Activated T-helper 1 cell treated with anti-CD3 and anti-CD28 coated beads, Interleukin-2, amount 50 U/mL, for 16 hours (primary cell): ENCODE data around the gene ATF7IP.
"Not testable (repeated sequence)": the region's sequence is repeated elsewhere in the genome, so short reads cannot be mapped to it uniquely, and the experiment has no call there.

Source experiments
- DNase-seq, 2 donors: peaks; one replicate each; pipeline ENCODE4 v3.0.0-alpha.2; 2020; ENCODE audit warnings: low read depth in 1 of 2, low spot score in 1 of 2

ATF7IP gene

GRCh38 chr12:14367040-14367661 is 1.7 kb downstream of the ATF7IP start:
- no peak for DNase-seq

- no peak for DNase-seq
These were observed 3.8 kb downstream of the ATF7IP start for GRCh38 chr12:14369311-14369710.

- DNase-seq = no peak
These were observed 7.7 kb downstream of the ATF7IP start for GRCh38 chr12:14373217-14373616.

GRCh38 chr12:14379508-14379907 is 14.0 kb downstream of the ATF7IP start:
- no peak for DNase-seq

- peak in 1 of 2 donors; percentile 30 for DNase-seq
These were observed 19.5 kb downstream of the ATF7IP start for GRCh38 chr12:14384783-14385638.

GRCh38 chr12:14387219-14387871 is 21.9 kb downstream of the ATF7IP start:
- no peak for DNase-seq

- DNase-seq = no peak
These were observed 25.0 kb downstream of the ATF7IP start for GRCh38 chr12:14390449-14390848.

- DNase-seq = no peak
These were observed 25.5 kb downstream of the ATF7IP start for GRCh38 chr12:14390870-14391530.

GRCh38 chr12:14393751-14394150 is 28.3 kb downstream of the ATF7IP start:
- DNase-seq = no peak

GRCh38 chr12:14394317-14395073 is 29.0 kb downstream of the ATF7IP start:
- DNase-seq = no peak

- DNase-seq = no peak
These were observed 29.7 kb downstream of the ATF7IP start for GRCh38 chr12:14395074-14395778.

GRCh38 chr12:14396071-14396470 is 30.6 kb downstream of the ATF7IP start:
- DNase-seq = no peak

GRCh38 chr12:14399871-14400270 is 34.4 kb downstream of the ATF7IP start:
- DNase-seq = no peak

- no peak for DNase-seq
These were observed 35.1 kb downstream of the ATF7IP start for GRCh38 chr12:14400599-14400998.

GRCh38 chr12:14401267-14401666 is 35.8 kb downstream of the ATF7IP start:
- DNase-seq = not testable (repeated sequence)

GRCh38 chr12:14402697-14403096 is 37.2 kb downstream of the ATF7IP start:
- no peak for DNase-seq

- DNase-seq = no peak
These were observed 37.8 kb downstream of the ATF7IP start for GRCh38 chr12:14403293-14403692.

- DNase-seq = no peak
These were observed 38.3 kb downstream of the ATF7IP start for GRCh38 chr12:14403711-14404196.

GRCh38 chr12:14405407-14405806 is 39.9 kb downstream of the ATF7IP start:
- not testable (repeated sequence) for DNase-seq

- DNase-seq = no peak
These were observed 42.7 kb downstream of the ATF7IP start for GRCh38 chr12:14408208-14408607.
